Adrenal gland (tissue), 12 donors: ENCODE results near the gene BLID. TPM values are rescaled to one million over a fixed set of nuclear protein-coding genes. Genes with fewer than 3 reads are reported as not detected.

Experiments used
- DNase-seq, 7 donors: peaks; one replicate each; pipeline ENCODE4 v3.0.0-alpha.2; 2019 to 2020
- H3K27ac ChIP-seq, 5 donors: fragments of 200-600 bp; sonication (generic) in 4 of 5; 1 replicate in 3 of 5; 2 replicates in 2 of 5; pipeline versions ENCODE4 v1.5.1 to v1.8.0; 2016 to 2020; ENCODE audit warnings: mild to moderate bottlenecking in 1 of 5
- H3K27me3 ChIP-seq: fragments of 200-600 bp; 2 replicates; pipeline ENCODE4 v1.8.0; 2021
- H3K36me3 ChIP-seq, 2 donors: fragments of 200-600 bp; replicated peaks in 1 of 2; 1 replicate in 1 of 2; 2 replicates in 1 of 2; pipeline versions ENCODE4 v1.5.1 to v1.8.0; 2018 to 2022
- H3K4me1 ChIP-seq, 2 donors: fragments of 200-600 bp; replicated peaks in 1 of 2; 1 replicate in 1 of 2; 2 replicates in 1 of 2; pipeline versions ENCODE4 v1.5.1 to v1.8.0; 2018 to 2021
- H3K4me3 ChIP-seq, 4 donors: fragments of 200-600 bp; sonication (generic) in 3 of 4; one replicate each; pipeline ENCODE4 v1.5.1; 2016 to 2018
- H3K9me3 ChIP-seq, 3 donors: fragments of 200-600 bp; sonication (generic) in 1 of 3; replicated peaks in 1 of 3; 1 replicate in 2 of 3; 2 replicates in 1 of 3; pipeline versions ENCODE4 v1.5.1 to v1.8.0; 2016 to 2021
- POLR2A ChIP-seq, 2 donors: fragments of 450-650 bp; IDR thresholded peaks; one replicate each; pipeline ENCODE4 v1.6.1; 2017; ENCODE audit warnings: antibody characterized with exemption in 2 of 2, mild to moderate bottlenecking in 2 of 2, moderate library complexity in 1 of 2
- WGBS, 4 donors: extraction: QIAGEN DNeasy Blood & Tissue Kit in 2 of 4; methylation state at CpG; one replicate each; pipeline versions ENCODE4 v1.1.5 to v1.1.7; 2013 to 2017; 5-methylcytosine and 5-hydroxymethylcytosine counted together
- intact Hi-C, 2 donors: fragments of 100-400 bp; cut with DNase I; formaldehyde crosslinking; loops; one replicate each; pipeline versions ENCODE4 v1.14.1 to v1.15.0; 2022 to 2023
- polyA plus RNA-seq, 3 donors: library from polyadenylated mRNA; stranded (reverse); fragments of 200-250 nt in 2 of 3; fragments of 350-450 nt in 1 of 3; fragmentation: Illumina TruSeq in 1 of 3; extraction: RNeasy Lipid Tissue Mini Kit (QIAGEN cat#74804) in 1 of 3; gene quantifications; one replicate each; pipeline ENCODE4 v1.2.3, GENCODE V29; 2013 to 2014
- total RNA-seq, 9 donors: library from RNA; depleted of rRNA in 4 of 9; stranded (reverse); fragments of >200 nt in 4 of 9; fragments of 120-200 nt in 1 of 9; fragmentation: NEBNext Ultra II Directional in 1 of 9; extraction: Animal tissue kit (Norgen Biotek cat#: 25700) in 1 of 9; gene quantifications; one replicate each; pipeline versions ENCODE4 v1.1.0 to v1.2.4, GENCODE V29; 2013 to 2023
- TF ChIP-seq, protein P1 (sequence below), 6 experiments: fragments of 450-650 bp in 4 of 6; fragments of 200-600 bp in 2 of 6; sonication (generic) in 1 of 6; IDR thresholded peaks; 1 replicate in 5 of 6; 2 replicates in 1 of 6; pipeline versions ENCODE4 v1.5.1 to v1.8.0; 2016 to 2021; ENCODE audit warnings: antibody characterized with exemption in 6 of 6, mild to moderate bottlenecking in 2 of 6, moderate library complexity in 1 of 6
- donor health status: healthy with polysubstance abuse.
- donor health status: Bipolar disorder and iron deficiency.
- donor health status: DM: yes; HTN: yes; CAD: no.
- donor health status: DM: no; HTN: no; CAD: no.
- donor health status: DM: no; HTN: no; CAD: no.
- donor health status: DM: yes; HTN: yes; CAD: no.

The BLID gene
- total and polyA plus RNA-seq, 12 donors: 0.27 to 5.9 (median 0.50) TPM; not detected in 7

DNA sequence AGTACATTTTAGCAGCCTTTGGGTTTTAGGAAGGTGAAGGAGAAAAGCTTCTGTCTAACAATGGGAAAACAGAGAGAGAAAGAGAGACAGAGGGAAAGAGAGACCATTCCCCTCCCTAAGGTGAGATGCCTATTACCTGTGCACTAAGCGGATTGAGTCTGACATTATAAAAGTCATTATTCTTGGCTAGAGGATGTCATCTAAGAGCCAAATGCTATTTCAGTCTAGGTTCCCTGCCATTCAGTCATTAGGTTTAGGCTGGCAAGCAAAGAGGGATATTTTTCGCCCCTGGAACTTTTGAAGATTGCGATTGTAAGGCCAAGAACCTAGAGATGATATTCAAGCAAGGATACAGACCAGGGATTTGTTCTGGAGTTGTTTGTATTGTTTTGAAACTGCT lies 7.2 kb downstream of the BLID start:
- WGBS, 4 donors: 94 to 97% (median 94%) methylated on average over 3 of the region's 3 CpGs
- no peaks in the 10 kb centered on the region for H3K9me3 ChIP-seq
- no peaks in the 10 kb centered on the region for H3K27me3 ChIP-seq
- H3K4me3 ChIP-seq: no peak overlapping the region
- intact Hi-C loops: loop anchor here (10.0 kb wide), 1 partner anchor 96 kb away; no protein-coding TSS in a partner anchor
- H3K4me1 ChIP-seq: no peaks in the 10 kb centered on the region
- no peak for DNase-seq
- no peak overlapping the region for H3K27ac ChIP-seq
- no peaks in the 10 kb centered on the region for H3K36me3 ChIP-seq
- TF ChIP-seq, protein P1, sequence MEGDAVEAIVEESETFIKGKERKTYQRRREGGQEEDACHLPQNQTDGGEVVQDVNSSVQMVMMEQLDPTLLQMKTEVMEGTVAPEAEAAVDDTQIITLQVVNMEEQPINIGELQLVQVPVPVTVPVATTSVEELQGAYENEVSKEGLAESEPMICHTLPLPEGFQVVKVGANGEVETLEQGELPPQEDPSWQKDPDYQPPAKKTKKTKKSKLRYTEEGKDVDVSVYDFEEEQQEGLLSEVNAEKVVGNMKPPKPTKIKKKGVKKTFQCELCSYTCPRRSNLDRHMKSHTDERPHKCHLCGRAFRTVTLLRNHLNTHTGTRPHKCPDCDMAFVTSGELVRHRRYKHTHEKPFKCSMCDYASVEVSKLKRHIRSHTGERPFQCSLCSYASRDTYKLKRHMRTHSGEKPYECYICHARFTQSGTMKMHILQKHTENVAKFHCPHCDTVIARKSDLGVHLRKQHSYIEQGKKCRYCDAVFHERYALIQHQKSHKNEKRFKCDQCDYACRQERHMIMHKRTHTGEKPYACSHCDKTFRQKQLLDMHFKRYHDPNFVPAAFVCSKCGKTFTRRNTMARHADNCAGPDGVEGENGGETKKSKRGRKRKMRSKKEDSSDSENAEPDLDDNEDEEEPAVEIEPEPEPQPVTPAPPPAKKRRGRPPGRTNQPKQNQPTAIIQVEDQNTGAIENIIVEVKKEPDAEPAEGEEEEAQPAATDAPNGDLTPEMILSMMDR (IDR thresholded peaks at IDR 0.05): no peak
- TF ChIP-seq POLR2A (IDR thresholded peaks at IDR 0.05): no peak

DNA sequence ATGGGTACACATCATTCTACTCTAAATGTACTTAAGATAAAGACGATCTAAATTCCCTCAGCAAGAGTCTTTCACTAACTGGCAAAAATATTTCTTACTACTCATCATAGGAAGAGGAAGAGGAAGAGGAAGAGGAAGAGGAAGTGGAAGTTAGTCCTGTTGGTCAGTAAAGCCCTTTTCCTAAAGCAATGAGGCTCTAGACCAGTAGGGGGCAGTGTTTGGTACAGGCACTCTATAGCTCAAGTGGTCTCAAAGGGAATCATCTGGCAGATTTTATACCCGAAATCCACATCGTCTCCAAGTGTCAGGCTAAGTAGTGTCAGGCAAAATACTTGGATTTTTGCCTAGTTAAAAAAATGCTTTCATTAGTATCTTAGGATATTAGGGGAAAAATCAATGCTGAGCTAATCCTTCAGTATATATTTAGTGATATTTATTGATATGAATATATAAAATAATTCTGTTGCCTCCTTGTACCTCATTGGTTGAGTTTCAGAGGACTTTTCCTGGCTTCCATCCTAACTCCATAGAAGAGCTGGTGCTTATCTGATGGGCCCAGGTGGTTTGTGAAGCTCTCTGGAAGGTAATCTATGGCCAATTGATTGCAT lies 7.7 kb downstream of the BLID start:
- WGBS, 4 donors: 47 to 66% (median 57%) methylated on average over 3 of the region's 3 CpGs
- intact Hi-C loops: loop anchor here (10.0 kb wide), 1 partner anchor 97 kb away; no protein-coding TSS in a partner anchor
- H3K27ac ChIP-seq: no peak overlapping the region
- peak in 3 of 7 donors; percentile 21 to 42 (median 34) for DNase-seq
- H3K27me3 ChIP-seq: no peaks in the 10 kb centered on the region
- TF ChIP-seq, protein P1 (IDR thresholded peaks at IDR 0.05): peak in 5 of 6 experiments; percentile 28 to 60 (median 48)
- TF ChIP-seq POLR2A (IDR thresholded peaks at IDR 0.05): no peak
- H3K36me3 ChIP-seq: no peaks in the 10 kb centered on the region
- no peaks in the 10 kb centered on the region for H3K4me1 ChIP-seq
- no peaks in the 10 kb centered on the region for H3K9me3 ChIP-seq
- H3K4me3 ChIP-seq: no peak overlapping the region

DNA sequence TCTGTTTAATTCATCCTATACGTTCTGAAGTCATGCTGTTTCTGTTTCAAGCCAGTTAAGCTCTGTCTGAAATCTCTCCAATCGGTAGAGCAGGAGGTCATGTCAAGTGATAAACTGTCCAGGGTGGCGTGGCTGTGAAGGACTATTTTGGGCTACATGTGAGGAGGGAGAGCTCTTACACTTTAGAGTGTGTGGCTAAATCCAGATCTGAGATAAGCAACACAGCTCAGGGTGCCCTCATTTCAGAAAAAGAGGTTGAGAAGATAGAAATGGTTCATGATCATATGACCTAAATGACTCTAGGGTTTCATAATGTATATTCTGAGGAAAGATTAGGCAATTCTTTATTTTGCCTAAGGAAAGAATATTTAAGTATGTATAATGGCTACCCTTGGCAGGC lies 8.4 kb downstream of the BLID start:
- no peaks in the 10 kb centered on the region for H3K4me1 ChIP-seq
- 46 to 55% (median 49%) methylated on average over 3 of the region's 3 CpGs for WGBS, 4 donors
- intact Hi-C loops: loop anchor here (10.0 kb wide), 1 partner anchor 97 kb away; no protein-coding TSS in a partner anchor
- H3K27ac ChIP-seq: no peak overlapping the region
- DNase-seq: no peak
- H3K36me3 ChIP-seq: no peaks in the 10 kb centered on the region
- no peaks in the 10 kb centered on the region for H3K27me3 ChIP-seq
- no peak overlapping the region for H3K4me3 ChIP-seq
- TF ChIP-seq POLR2A (IDR thresholded peaks at IDR 0.05): no peak
- TF ChIP-seq, protein P1 (IDR thresholded peaks at IDR 0.05): no peak
- H3K9me3 ChIP-seq: no peaks in the 10 kb centered on the region

DNA sequence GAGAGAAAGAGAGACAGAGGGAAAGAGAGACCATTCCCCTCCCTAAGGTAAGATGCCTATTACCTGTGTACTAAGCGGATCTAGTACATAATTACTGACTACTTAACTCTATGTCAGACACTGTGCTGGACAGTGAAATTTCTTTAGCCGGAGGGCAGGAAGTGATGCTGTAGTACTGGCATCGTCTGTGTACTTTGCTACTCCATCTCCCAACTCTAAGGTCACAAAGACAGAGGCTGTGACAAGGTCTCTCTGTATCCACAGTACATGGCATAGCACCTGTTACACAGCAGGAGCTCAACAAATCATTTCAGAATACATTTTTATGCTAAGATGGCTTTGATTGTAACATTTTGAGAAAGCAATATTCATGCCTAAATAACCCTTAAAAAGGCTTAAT lies 9.0 kb downstream of the BLID start:
- Histone ChIP-seq H3K27ac (no peak overlapping the region), H3K4me3 (no peak overlapping the region), H3K27me3 (no peaks in the 10 kb centered on the region), H3K36me3 (no peaks in the 10 kb centered on the region), H3K4me1 (peaks cover 0 to 4% of the 10 kb centered on the region in 2 donors), H3K9me3 (no peaks in the 10 kb centered on the region)
- TF ChIP-seq, protein P1 (IDR thresholded peaks at IDR 0.05): no peak
- no peak for TF ChIP-seq POLR2A (IDR thresholded peaks at IDR 0.05)
- 52 to 73% (median 62%) methylated on average over 3 of the region's 3 CpGs for WGBS, 4 donors
- intact Hi-C loops: loop anchor here (10.0 kb wide), 1 partner anchor 98 kb away; no protein-coding TSS in a partner anchor
- DNase-seq: no peak
